K562 (cell line): ENCODE data around the gene PAF1. TPM values are rescaled to one million over a fixed set of nuclear protein-coding genes. Genes with fewer than 3 reads are reported as not detected.

Experiments used
- BRF1 ChIP-seq: IDR thresholded peaks from 3 replicates; pipeline ENCODE4 v1.6.1; 2011; ENCODE audit warnings: borderline replicate concordance, mild to moderate bottlenecking; ENCODE audit not compliant: insufficient read length; ENCODE audit errors: extremely low read depth
- CREBBP ChIP-seq: IDR thresholded peaks from one replicate; pipeline ENCODE4 v1.6.1; 2012; ENCODE audit warnings: low read depth, mild to moderate bottlenecking, control low read depth, inconsistent platforms, low read length
- CXXC5 ChIP-seq: fragments of 250-450 bp; sonication (Bioruptor Pico); IDR thresholded peaks from 2 replicates; pipeline ENCODE4 v1.8.0; 2022; ENCODE audit warnings: inconsistent platforms, mild to moderate bottlenecking, moderate library complexity
- ELF2 ChIP-seq: fragments of 250-450 bp; sonication (Bioruptor Pico); IDR thresholded peaks from 2 replicates; pipeline ENCODE4 v1.5.0; 2021; ENCODE audit warnings: mild to moderate bottlenecking
- HIVEP1 ChIP-seq: fragments of 250-450 bp; sonication (Bioruptor Pico); IDR thresholded peaks from 2 replicates; pipeline ENCODE4 v1.4.0; 2020; ENCODE audit warnings: mild to moderate bottlenecking
- HOXB6 ChIP-seq: fragments of 250-450 bp; sonication (Bioruptor Pico); IDR thresholded peaks from 2 replicates; pipeline ENCODE4 v1.5.1; 2022; ENCODE audit warnings: mild to moderate bottlenecking, borderline replicate concordance
- KLF16 ChIP-seq: IDR thresholded peaks from 2 replicates; pipeline ENCODE4 v1.6.1; 2016; ENCODE audit warnings: antibody characterized with exemption
- PRPF4 ChIP-seq: fragments of 200-400 bp; formaldehyde crosslinking; IDR thresholded peaks from one replicate; pipeline ENCODE4 v1.6.1; 2017; ENCODE audit warnings: low read length, low read depth, mild to moderate bottlenecking; ENCODE audit not compliant: insufficient read depth, poor library complexity, severe bottlenecking
- SNIP1 ChIP-seq: fragments of 450-650 bp; IDR thresholded peaks from 2 replicates; pipeline ENCODE4 v1.7.1; 2017; ENCODE audit warnings: low read depth, mild to moderate bottlenecking
- TCF7L2 ChIP-seq: fragments of 150-350 bp; IDR thresholded peaks from 2 replicates; pipeline ENCODE4 v1.6.1; 2016; ENCODE audit warnings: low read depth, mild to moderate bottlenecking, low read length, moderate library complexity
- ZNF766 ChIP-seq: fragments of 200-800 bp; sonication (Bioruptor generic); conservative IDR thresholded peaks from 2 replicates; pipeline ENCODE4 v1.6.1; 2016; ENCODE audit warnings: missing genetic modification characterization, missing compliant biosample characterization
- ZNF780A ChIP-seq: fragments of 250-450 bp; sonication (Bioruptor Pico); IDR thresholded peaks from 2 replicates; pipeline ENCODE4 v1.5.0; 2021; ENCODE audit warnings: mild to moderate bottlenecking
- polyA plus RNA-seq, 8 experiments: library from polyadenylated mRNA; depleted of rRNA in 4 of 8; stranded (reverse) in 5 of 8; unstranded in 3 of 8; fragments of >200 nt; fragmentation: Nextera tagmentation in 2 of 8; fragmentation: Illumina TruSeq in 1 of 8; extraction: Ambion mirVana in 2 of 8; extraction: Trizol in 1 of 8; gene quantifications; 2 replicates each; pipeline versions ENCODE4 v1.2.1 to v1.2.3, GENCODE V29; 2011 to 2014; ENCODE audit warnings: inconsistent platforms in 1 of 8, missing spikeins in 1 of 8
- total RNA-seq, 7 experiments: library from RNA; depleted of rRNA in 6 of 7; stranded (reverse); fragments of >200 nt in 6 of 7; fragmentation: Illumina TruSeq in 2 of 7; extraction: Trizol in 2 of 7; gene quantifications; 2 replicates each; pipeline versions ENCODE4 v1.2.1 to v1.2.3, GENCODE V29; 2011 to 2021; ENCODE audit warnings: low replicate concordance in 1 of 7
- TF ChIP-seq, protein P1 (sequence below): fragments of 200-600 bp; sonication (generic); IDR thresholded peaks from one replicate; pipeline ENCODE4 v1.6.1; 2012; ENCODE audit warnings: mild to moderate bottlenecking, low read depth, low read length, inconsistent platforms
- TF ChIP-seq, protein P2 (sequence below): fragments of 450-650 bp; IDR thresholded peaks from one replicate; pipeline ENCODE4 v1.6.1; 2018; ENCODE audit warnings: mild to moderate bottlenecking, moderate library complexity; ENCODE audit not compliant: partially characterized antibody
- TF ChIP-seq, protein P3 (sequence below): sonication (generic); formaldehyde crosslinking; IDR thresholded peaks from 2 replicates; pipeline ENCODE4 v1.8.0; 2022; ENCODE audit warnings: mild to moderate bottlenecking, missing genetic modification reagents

PAF1 gene
- total and polyA plus RNA-seq, 9 of the 15 experiments (the other 6 are each of a cell fraction or from before 2014, with no cell fraction given): 1.5 to 45.0 (median 33.8) TPM

DNA sequence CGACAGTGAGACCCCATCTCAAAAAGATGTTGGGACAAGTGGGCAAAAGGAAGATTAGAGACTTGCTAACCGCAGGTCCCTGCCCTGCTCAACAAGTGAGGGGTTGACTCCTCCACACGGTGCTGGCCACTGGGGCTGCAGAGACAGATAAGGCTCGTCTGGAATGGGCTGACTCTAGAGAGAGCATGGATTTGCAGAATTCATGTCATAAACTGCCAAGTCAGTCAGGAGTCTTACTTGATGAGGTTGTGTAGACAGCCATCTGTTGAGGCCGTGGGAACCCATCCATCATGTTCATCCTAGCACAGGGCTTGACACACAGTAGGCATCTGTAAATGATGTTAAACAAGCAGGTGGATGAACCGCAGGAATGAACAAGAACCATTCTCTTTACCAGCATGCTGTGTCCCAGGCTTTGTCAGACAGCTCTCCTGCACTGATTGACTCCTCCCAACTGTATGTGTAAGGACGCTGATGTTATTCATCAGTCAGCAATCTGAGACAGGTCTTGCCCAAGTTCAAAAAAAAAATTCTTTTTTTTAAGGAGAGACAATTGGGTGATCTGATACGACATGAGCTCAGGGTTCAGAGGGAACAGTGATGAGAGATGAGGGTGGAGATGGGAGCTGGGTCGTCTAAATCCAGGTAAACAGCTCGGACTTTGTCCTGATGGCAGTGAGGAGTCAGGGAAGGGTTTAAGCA, 8.8 kb downstream of the PAF1 start (continued):
- TF ChIP-seq ELF2 (CRISPR knock-in tag) (no peak), KLF16 (peak; percentile 95), PRPF4 (no peak), ZNF766 (CRISPR knock-in tag) (peak; percentile 84), ZNF780A (CRISPR knock-in tag) (no peak), BRF1 (no peak), HIVEP1 (CRISPR knock-in tag) (no peak), HOXB6 (CRISPR knock-in tag) (no peak), SNIP1 (no peak), CXXC5 (CRISPR knock-in tag) (peak; percentile 76), CREBBP (no peak), TCF7L2 (no peak)
- TF ChIP-seq, protein P1, sequence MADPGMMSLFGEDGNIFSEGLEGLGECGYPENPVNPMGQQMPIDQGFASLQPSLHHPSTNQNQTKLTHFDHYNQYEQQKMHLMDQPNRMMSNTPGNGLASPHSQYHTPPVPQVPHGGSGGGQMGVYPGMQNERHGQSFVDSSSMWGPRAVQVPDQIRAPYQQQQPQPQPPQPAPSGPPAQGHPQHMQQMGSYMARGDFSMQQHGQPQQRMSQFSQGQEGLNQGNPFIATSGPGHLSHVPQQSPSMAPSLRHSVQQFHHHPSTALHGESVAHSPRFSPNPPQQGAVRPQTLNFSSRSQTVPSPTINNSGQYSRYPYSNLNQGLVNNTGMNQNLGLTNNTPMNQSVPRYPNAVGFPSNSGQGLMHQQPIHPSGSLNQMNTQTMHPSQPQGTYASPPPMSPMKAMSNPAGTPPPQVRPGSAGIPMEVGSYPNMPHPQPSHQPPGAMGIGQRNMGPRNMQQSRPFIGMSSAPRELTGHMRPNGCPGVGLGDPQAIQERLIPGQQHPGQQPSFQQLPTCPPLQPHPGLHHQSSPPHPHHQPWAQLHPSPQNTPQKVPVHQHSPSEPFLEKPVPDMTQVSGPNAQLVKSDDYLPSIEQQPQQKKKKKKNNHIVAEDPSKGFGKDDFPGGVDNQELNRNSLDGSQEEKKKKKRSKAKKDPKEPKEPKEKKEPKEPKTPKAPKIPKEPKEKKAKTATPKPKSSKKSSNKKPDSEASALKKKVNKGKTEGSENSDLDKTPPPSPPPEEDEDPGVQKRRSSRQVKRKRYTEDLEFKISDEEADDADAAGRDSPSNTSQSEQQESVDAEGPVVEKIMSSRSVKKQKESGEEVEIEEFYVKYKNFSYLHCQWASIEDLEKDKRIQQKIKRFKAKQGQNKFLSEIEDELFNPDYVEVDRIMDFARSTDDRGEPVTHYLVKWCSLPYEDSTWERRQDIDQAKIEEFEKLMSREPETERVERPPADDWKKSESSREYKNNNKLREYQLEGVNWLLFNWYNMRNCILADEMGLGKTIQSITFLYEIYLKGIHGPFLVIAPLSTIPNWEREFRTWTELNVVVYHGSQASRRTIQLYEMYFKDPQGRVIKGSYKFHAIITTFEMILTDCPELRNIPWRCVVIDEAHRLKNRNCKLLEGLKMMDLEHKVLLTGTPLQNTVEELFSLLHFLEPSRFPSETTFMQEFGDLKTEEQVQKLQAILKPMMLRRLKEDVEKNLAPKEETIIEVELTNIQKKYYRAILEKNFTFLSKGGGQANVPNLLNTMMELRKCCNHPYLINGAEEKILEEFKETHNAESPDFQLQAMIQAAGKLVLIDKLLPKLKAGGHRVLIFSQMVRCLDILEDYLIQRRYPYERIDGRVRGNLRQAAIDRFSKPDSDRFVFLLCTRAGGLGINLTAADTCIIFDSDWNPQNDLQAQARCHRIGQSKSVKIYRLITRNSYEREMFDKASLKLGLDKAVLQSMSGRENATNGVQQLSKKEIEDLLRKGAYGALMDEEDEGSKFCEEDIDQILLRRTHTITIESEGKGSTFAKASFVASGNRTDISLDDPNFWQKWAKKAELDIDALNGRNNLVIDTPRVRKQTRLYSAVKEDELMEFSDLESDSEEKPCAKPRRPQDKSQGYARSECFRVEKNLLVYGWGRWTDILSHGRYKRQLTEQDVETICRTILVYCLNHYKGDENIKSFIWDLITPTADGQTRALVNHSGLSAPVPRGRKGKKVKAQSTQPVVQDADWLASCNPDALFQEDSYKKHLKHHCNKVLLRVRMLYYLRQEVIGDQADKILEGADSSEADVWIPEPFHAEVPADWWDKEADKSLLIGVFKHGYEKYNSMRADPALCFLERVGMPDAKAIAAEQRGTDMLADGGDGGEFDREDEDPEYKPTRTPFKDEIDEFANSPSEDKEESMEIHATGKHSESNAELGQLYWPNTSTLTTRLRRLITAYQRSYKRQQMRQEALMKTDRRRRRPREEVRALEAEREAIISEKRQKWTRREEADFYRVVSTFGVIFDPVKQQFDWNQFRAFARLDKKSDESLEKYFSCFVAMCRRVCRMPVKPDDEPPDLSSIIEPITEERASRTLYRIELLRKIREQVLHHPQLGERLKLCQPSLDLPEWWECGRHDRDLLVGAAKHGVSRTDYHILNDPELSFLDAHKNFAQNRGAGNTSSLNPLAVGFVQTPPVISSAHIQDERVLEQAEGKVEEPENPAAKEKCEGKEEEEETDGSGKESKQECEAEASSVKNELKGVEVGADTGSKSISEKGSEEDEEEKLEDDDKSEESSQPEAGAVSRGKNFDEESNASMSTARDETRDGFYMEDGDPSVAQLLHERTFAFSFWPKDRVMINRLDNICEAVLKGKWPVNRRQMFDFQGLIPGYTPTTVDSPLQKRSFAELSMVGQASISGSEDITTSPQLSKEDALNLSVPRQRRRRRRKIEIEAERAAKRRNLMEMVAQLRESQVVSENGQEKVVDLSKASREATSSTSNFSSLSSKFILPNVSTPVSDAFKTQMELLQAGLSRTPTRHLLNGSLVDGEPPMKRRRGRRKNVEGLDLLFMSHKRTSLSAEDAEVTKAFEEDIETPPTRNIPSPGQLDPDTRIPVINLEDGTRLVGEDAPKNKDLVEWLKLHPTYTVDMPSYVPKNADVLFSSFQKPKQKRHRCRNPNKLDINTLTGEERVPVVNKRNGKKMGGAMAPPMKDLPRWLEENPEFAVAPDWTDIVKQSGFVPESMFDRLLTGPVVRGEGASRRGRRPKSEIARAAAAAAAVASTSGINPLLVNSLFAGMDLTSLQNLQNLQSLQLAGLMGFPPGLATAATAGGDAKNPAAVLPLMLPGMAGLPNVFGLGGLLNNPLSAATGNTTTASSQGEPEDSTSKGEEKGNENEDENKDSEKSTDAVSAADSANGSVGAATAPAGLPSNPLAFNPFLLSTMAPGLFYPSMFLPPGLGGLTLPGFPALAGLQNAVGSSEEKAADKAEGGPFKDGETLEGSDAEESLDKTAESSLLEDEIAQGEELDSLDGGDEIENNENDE: no peak
- TF ChIP-seq, protein P2, sequence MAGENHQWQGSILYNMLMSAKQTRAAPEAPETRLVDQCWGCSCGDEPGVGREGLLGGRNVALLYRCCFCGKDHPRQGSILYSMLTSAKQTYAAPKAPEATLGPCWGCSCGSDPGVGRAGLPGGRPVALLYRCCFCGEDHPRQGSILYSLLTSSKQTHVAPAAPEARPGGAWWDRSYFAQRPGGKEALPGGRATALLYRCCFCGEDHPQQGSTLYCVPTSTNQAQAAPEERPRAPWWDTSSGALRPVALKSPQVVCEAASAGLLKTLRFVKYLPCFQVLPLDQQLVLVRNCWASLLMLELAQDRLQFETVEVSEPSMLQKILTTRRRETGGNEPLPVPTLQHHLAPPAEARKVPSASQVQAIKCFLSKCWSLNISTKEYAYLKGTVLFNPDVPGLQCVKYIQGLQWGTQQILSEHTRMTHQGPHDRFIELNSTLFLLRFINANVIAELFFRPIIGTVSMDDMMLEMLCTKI: no peak
- TF ChIP-seq, protein P3, sequence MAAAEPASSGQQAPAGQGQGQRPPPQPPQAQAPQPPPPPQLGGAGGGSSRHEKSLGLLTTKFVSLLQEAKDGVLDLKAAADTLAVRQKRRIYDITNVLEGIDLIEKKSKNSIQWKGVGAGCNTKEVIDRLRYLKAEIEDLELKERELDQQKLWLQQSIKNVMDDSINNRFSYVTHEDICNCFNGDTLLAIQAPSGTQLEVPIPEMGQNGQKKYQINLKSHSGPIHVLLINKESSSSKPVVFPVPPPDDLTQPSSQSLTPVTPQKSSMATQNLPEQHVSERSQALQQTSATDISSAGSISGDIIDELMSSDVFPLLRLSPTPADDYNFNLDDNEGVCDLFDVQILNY (CRISPR knock-in tag): no peak
